Choroid plexus epithelial cell (primary cell): ENCODE results near the gene ZNF575.

Experiments used
- DNase-seq: peaks from one replicate; pipeline ENCODE4 v3.0.0-alpha.2; 2010; ENCODE audit warnings: low read depth
- H3K4me3 ChIP-seq: 2 replicates; pipeline ENCODE4 v1.5.1; 2011; ENCODE audit warnings: low read depth, mild to moderate bottlenecking, control low read depth, low read length, moderate library complexity
- CTCF ChIP-seq: conservative IDR thresholded peaks from 2 replicates; pipeline ENCODE4 v1.5.1; 2011; ENCODE audit warnings: low read depth, mild to moderate bottlenecking, control low read depth, inconsistent platforms, low read length, moderate library complexity

ZNF575 gene

GRCh38 chr19:43562698-43563241 lies 29.8 kb downstream of the ZNF575 start:
- no peak for TF ChIP-seq CTCF
- no peak overlapping the region for H3K4me3 ChIP-seq
- DNase-seq = peak; percentile 89

- DNase-seq = no peak
- no peak for TF ChIP-seq CTCF
- H3K4me3 ChIP-seq = no peak overlapping the region
Observed at GRCh38 chr19:43563816-43564457, 30.9 kb downstream of the ZNF575 start.

GRCh38 chr19:43564800-43565199 lies 31.8 kb downstream of the ZNF575 start:
- no peak for TF ChIP-seq CTCF
- H3K4me3 ChIP-seq = no peak overlapping the region
- peak; percentile 30 for DNase-seq

GRCh38 chr19:43569657-43570056 lies 36.7 kb downstream of the ZNF575 start:
- no peak for TF ChIP-seq CTCF
- DNase-seq = no peak
- no peak overlapping the region for H3K4me3 ChIP-seq

GRCh38 chr19:43570174-43570791 lies 37.3 kb downstream of the ZNF575 start:
- no peak for DNase-seq
- TF ChIP-seq CTCF = no peak
- H3K4me3 ChIP-seq = no peak overlapping the region

GRCh38 chr19:43572171-43572588 lies 39.2 kb downstream of the ZNF575 start:
- no peak overlapping the region for H3K4me3 ChIP-seq
- DNase-seq = no peak
- TF ChIP-seq CTCF = no peak
